Thoracic aorta endothelial cell (primary cell): Measurements from ENCODE around the gene LHX2. TPM values are rescaled to one million over a fixed set of nuclear protein-coding genes. Genes with fewer than 3 reads are reported as not detected.

Source experiments
- total RNA-seq: library from RNA; depleted of rRNA; stranded (reverse); fragments of >200 nt; gene quantifications from 2 replicates; pipeline ENCODE4 v1.2.3, GENCODE V29; 2012

LHX2 gene
- total RNA-seq, result not detected in 2 replicates

GRCh38 chr9:124011460-124012301 lies at the start of gene LHX2:
LHX2 (plus strand) TSS chr9:124011768; CDS start chr9:124012349, 581 bp downstream.

Other genes with a start within 250 kb of the LHX2 start
- gene DENND1A, start 81.6 kb upstream of the LHX2 start, total RNA-seq, result 23.0 and 23.7 TPM in 2 replicates
- gene NEK6, start 246.2 kb downstream of the LHX2 start, total RNA-seq, result 36.3 and 50.5 TPM in 2 replicates